K562 (cell line): Measurements from ENCODE around the gene ITGAL. TPM values are rescaled to one million over a fixed set of nuclear protein-coding genes. Genes with fewer than 3 reads are reported as not detected.

Experiments used
- ATAC-seq: fragments of 200-7000 bp; cut with Tn5 transposase; 3 replicates; pipeline ENCODE4 v1.9.1; 2020; ENCODE audit warnings: moderate library complexity
- BruUV-seq: library from RNA; stranded (reverse); fragments of 400-500 nt; replicated peaks from 2 replicates; lab custom pipeline; 2021; lab: Mats Ljungman, UMichigan
- CTCF ChIA-PET: fragments of 300-600 bp; formaldehyde crosslinking; extraction: SDS; loops from one replicate; lab custom pipeline; 2021; ENCODE audit warnings: low intra/inter-chr PET ratio; lab: Yijun Ruan, JAX
- POLR2A ChIA-PET: fragments of 300-600, 350-650 bp; sonication (Branson Sonifier 250); formaldehyde crosslinking; extraction: SDS; loops from one replicate; lab custom pipeline; 2021; ENCODE audit warnings: antibody characterized with exemption, inconsistent platforms; lab: Yijun Ruan, JAX
- DNase-seq, 4 experiments: peaks; one replicate each; pipeline versions ENCODE4 v3.0.0 to v3.0.0-alpha.2; 2011 to 2018; ENCODE audit warnings: low spot score in 3 of 4, mixed read lengths in 3 of 4; ENCODE audit errors: extremely low read depth in 1 of 4
- FAIRE-seq: peaks from 2 replicates; lab custom pipeline; 2011; peaks lifted over from hg19 to GRCh38; lab: Jason Lieb, UNC
- H2AFZ ChIP-seq: 2 replicates; pipeline ENCODE4 v1.6.0; 2011; ENCODE audit warnings: low read depth, low read length, control low read depth, inconsistent platforms
- H3K27ac ChIP-seq: fragments of 200-600 bp; 3 replicates; pipeline ENCODE4 v1.8.0; 2011; ENCODE audit warnings: low read depth, mild to moderate bottlenecking, control low read depth, inconsistent platforms, low read length, moderate library complexity, mixed read lengths; ENCODE audit errors: extremely low read depth
- H3K27me3 ChIP-seq, 2 experiments: fragments of 300-600 bp in 1 of 2; 2 replicates in 1 of 2; 3 replicates in 1 of 2; pipeline versions ENCODE4 v1.6.0 to v1.8.0; 2011; ENCODE audit warnings: inconsistent platforms in 2 of 2, low read length in 2 of 2, mild to moderate bottlenecking in 1 of 2, mixed read lengths in 1 of 2, moderate library complexity in 1 of 2; ENCODE audit not compliant: control insufficient read depth in 2 of 2, insufficient read depth in 2 of 2
- H3K36me3 ChIP-seq: fragments of 300-600 bp; 3 replicates; pipeline ENCODE4 v1.8.0; 2011; ENCODE audit warnings: mild to moderate bottlenecking, low read length, inconsistent platforms; ENCODE audit not compliant: control insufficient read depth, insufficient read depth
- H3K4me1 ChIP-seq, 2 experiments: fragments of 200-600 bp in 1 of 2; replicated peaks in 1 of 2; 2 replicates in 1 of 2; 3 replicates in 1 of 2; pipeline versions ENCODE4 v1.5.1 to v1.8.0; 2011; ENCODE audit warnings: inconsistent platforms in 2 of 2, low read length in 2 of 2, mild to moderate bottlenecking in 1 of 2, mixed read lengths in 1 of 2, moderate library complexity in 1 of 2; ENCODE audit not compliant: control insufficient read depth in 2 of 2, insufficient read depth in 2 of 2
- H3K4me2 ChIP-seq: 2 replicates; pipeline ENCODE4 v1.6.1; 2011; ENCODE audit warnings: low read length, control low read depth, inconsistent platforms, mixed read lengths; ENCODE audit not compliant: insufficient read depth
- H3K4me3 ChIP-seq: fragments of 200-600 bp; sonication (generic), shearing (Covaris generic); 2 replicates; pipeline ENCODE4 v1.5.1; 2016; ENCODE audit warnings: control low read depth, inconsistent platforms
- H3K79me2 ChIP-seq: fragments of 200-600 bp; 3 replicates; pipeline ENCODE4 v1.8.0; 2011; ENCODE audit warnings: low read length, inconsistent platforms; ENCODE audit not compliant: control insufficient read depth, insufficient read depth
- H3K9ac ChIP-seq, 2 experiments: 2 replicates each; pipeline versions ENCODE4 v1.6.0 to v1.6.1; 2011; ENCODE audit warnings: low read depth in 2 of 2, low read length in 2 of 2, control low read depth in 1 of 2, inconsistent platforms in 1 of 2, mild to moderate bottlenecking in 1 of 2, mixed read lengths in 1 of 2; ENCODE audit not compliant: insufficient read depth in 1 of 2
- H3K9me1 ChIP-seq: one replicate; pipeline ENCODE4 v1.6.0; 2011; ENCODE audit warnings: inconsistent platforms, mild to moderate bottlenecking, low read length, moderate library complexity; ENCODE audit not compliant: control insufficient read depth, insufficient read depth
- H3K9me3 ChIP-seq: replicated peaks from 2 replicates; pipeline ENCODE4 v1.5.1; 2011; ENCODE audit warnings: low read depth, low read length, inconsistent platforms; ENCODE audit not compliant: control insufficient read depth, insufficient read depth
- H4K20me1 ChIP-seq: replicated peaks from 2 replicates; pipeline ENCODE4 v1.6.1; 2011; ENCODE audit warnings: low read length, inconsistent platforms, mixed read lengths; ENCODE audit not compliant: control insufficient read depth, insufficient read depth
- ARID1B ChIP-seq: fragments of 450-650 bp; IDR thresholded peaks from 2 replicates; pipeline ENCODE4 v1.6.1; 2016; ENCODE audit warnings: antibody characterized with exemption, mild to moderate bottlenecking, inconsistent platforms
- DPF2 ChIP-seq: fragments of 450-650 bp; IDR thresholded peaks from 2 replicates; pipeline ENCODE4 v1.6.1; 2016
- GATA2 ChIP-seq: sonication (generic); formaldehyde crosslinking; IDR thresholded peaks from 2 replicates; pipeline ENCODE4 v1.4.0; 2020; ENCODE audit warnings: mild to moderate bottlenecking, missing genetic modification reagents
- KDM5B ChIP-seq: fragments of 200-600 bp; sonication (generic); IDR thresholded peaks from 2 replicates; pipeline ENCODE4 v1.6.1; 2012; ENCODE audit warnings: low read depth, mild to moderate bottlenecking, moderate library complexity, low read length, control low read depth, inconsistent platforms; ENCODE audit not compliant: insufficient replicate concordance
- LARP7 ChIP-seq: fragments of 450-650 bp; IDR thresholded peaks from 2 replicates; pipeline ENCODE4 v1.6.1; 2016
- PTTG1 ChIP-seq: fragments of 450-650 bp; IDR thresholded peaks from 2 replicates; pipeline ENCODE4 v1.6.1; 2016; ENCODE audit warnings: low read depth, mild to moderate bottlenecking, missing genetic modification characterization, missing compliant biosample characterization
- SMARCA4 ChIP-seq: fragments of 450-650 bp; IDR thresholded peaks from 2 replicates; pipeline ENCODE4 v1.6.1; 2016
- SMARCA5 ChIP-seq: fragments of 450-650 bp; IDR thresholded peaks from 2 replicates; pipeline ENCODE4 v1.6.1; 2016
- SMARCC2 ChIP-seq: fragments of 450-650 bp; IDR thresholded peaks from 2 replicates; pipeline ENCODE4 v1.6.1; 2017; ENCODE audit warnings: antibody characterized with exemption, moderate library complexity, mild to moderate bottlenecking, low read depth
- TAF7 ChIP-seq: fragments of 450-650 bp; IDR thresholded peaks from 2 replicates; pipeline ENCODE4 v1.6.1; 2016; ENCODE audit warnings: missing genetic modification characterization, missing compliant biosample characterization
- TGIF2 ChIP-seq: sonication (generic); formaldehyde crosslinking; IDR thresholded peaks from 2 replicates; pipeline ENCODE4 v1.8.1; 2022; ENCODE audit warnings: mild to moderate bottlenecking, missing genetic modification reagents, moderate library complexity
- UBTF ChIP-seq, 2 experiments: IDR thresholded peaks; 2 replicates each; pipeline ENCODE4 v1.6.1; 2012; ENCODE audit warnings: improper control_type of control experiment in 2 of 2, low read depth in 2 of 2, low read length in 2 of 2, borderline replicate concordance in 1 of 2
- ZEB2 ChIP-seq: fragments of 450-650 bp; IDR thresholded peaks from 2 replicates; pipeline ENCODE4 v1.6.1; 2016
- ZKSCAN1 ChIP-seq: fragments of 150-350 bp; IDR thresholded peaks from 2 replicates; pipeline ENCODE4 v1.6.1; 2016; ENCODE audit warnings: low read depth, low read length
- ZNF316 ChIP-seq: fragments of 450-650 bp; IDR thresholded peaks from 2 replicates; pipeline ENCODE4 v1.6.1; 2016
- WGBS: fragments of 100-300 bp; shearing (Covaris generic); methylation state at CpG from one replicate; pipeline ENCODE4 v1.1.6; 2016; ENCODE audit warnings: low coverage, mixed read lengths; ENCODE audit not compliant: insufficient coverage; ENCODE audit errors: missing lambda C conversion rate; 5-methylcytosine and 5-hydroxymethylcytosine counted together
- in situ Hi-C: fragments of 300-500 bp; cut with MboI; formaldehyde crosslinking; loops from 4 replicates; pipeline ENCODE4 v1.15.0; 2018; ENCODE audit warnings: inconsistent platforms, mixed read lengths
- intact Hi-C: fragments of 100-400 bp; cut with micrococcal nuclease; formaldehyde crosslinking; loops from 2 replicates; pipeline ENCODE4 v1.14.2; 2022
- polyA plus RNA-seq, 8 experiments: library from polyadenylated mRNA; depleted of rRNA in 4 of 8; stranded (reverse) in 5 of 8; unstranded in 3 of 8; fragments of >200 nt; fragmentation: Nextera tagmentation in 2 of 8; fragmentation: Illumina TruSeq in 1 of 8; extraction: Ambion mirVana in 2 of 8; extraction: Trizol in 1 of 8; gene quantifications; 2 replicates each; pipeline versions ENCODE4 v1.2.1 to v1.2.3, GENCODE V29; 2011 to 2014; ENCODE audit warnings: inconsistent platforms in 1 of 8, missing spikeins in 1 of 8
- total RNA-seq, 7 experiments: library from RNA; depleted of rRNA in 6 of 7; stranded (reverse); fragments of >200 nt in 6 of 7; fragmentation: Illumina TruSeq in 2 of 7; extraction: Trizol in 2 of 7; gene quantifications; 2 replicates each; pipeline versions ENCODE4 v1.2.1 to v1.2.3, GENCODE V29; 2011 to 2021; ENCODE audit warnings: low replicate concordance in 1 of 7

Gene ITGAL
- total and polyA plus RNA-seq, 9 of the 15 experiments (the other 6 are each of a cell fraction or from before 2014, with no cell fraction given) = 0.01 to 0.53 TPM; not detected in 7

- in situ Hi-C loops (no loop called here), intact Hi-C loops (no loop called here)
- peak overlapping the region in 1 of 2 experiments; percentile 43; a peak in 1 of 4 replicates for H3K9ac ChIP-seq
- FAIRE-seq (no peak), DNase-seq (no peak), ATAC-seq (no peak)
- no peaks in the 10 kb centered on the region for H3K9me3 ChIP-seq
- H3K79me2 ChIP-seq = peaks cover 41% of the 10 kb centered on the region
- no TSS peak for BruUV-seq
- TF ChIP-seq ZKSCAN1 (peak; percentile 94), ZNF316 (no peak), SMARCC2 (no peak), PTTG1 (tag) (no peak)
- no peaks in the 10 kb centered on the region for H4K20me1 ChIP-seq
- ChIA-PET POLR2A (no interaction called here), CTCF (no interaction called here)
- peaks cover 53% of the 10 kb centered on the region for H3K36me3 ChIP-seq
- peaks cover 15 to 39% of the 10 kb centered on the region in 2 experiments for H3K4me1 ChIP-seq
- no peaks in the 10 kb centered on the region for H3K27me3 ChIP-seq
- H3K4me2 ChIP-seq = peak overlapping the region; percentile 1; the same call in 1 of the 2 replicates
- no peaks in the 10 kb centered on the region for H3K9me1 ChIP-seq
- H2AFZ ChIP-seq = no peak overlapping the region
- no peak overlapping the region for H3K4me3 ChIP-seq
- WGBS = 73% methylated on average over 4 of the region's 4 CpGs
- peak overlapping the region; percentile 28; the same call in 1 of the 3 replicates for H3K27ac ChIP-seq
Measured at GRCh38 chr16:30428055-30428454, 44.5 kb upstream of the ITGAL start.

DNA sequence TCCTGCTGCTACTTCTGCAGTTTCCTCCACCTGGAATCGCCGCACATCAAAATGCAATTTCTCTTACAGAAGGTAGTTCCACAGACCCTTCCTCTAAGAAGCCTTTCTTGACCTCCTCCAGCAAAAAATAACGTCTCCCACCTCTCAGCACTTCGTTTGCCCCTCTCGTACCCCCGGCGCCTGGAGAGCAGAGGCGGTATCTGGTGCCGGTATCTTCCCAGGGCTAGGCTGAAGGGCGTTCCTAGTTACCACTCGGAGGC lies 43.2 kb upstream of the ITGAL start:
- intact Hi-C loops (no loop called here), in situ Hi-C loops (no loop called here)
- H3K27ac ChIP-seq = peak overlapping the region; percentile 84
- ATAC-seq (peak; percentile 46), DNase-seq (no peak), FAIRE-seq (peak; percentile 55)
- peak overlapping the region; percentile 94 for H3K4me2 ChIP-seq
- H3K4me1 ChIP-seq = peaks cover 15 to 36% of the 10 kb centered on the region in 2 experiments
- H4K20me1 ChIP-seq = no peaks in the 10 kb centered on the region
- H3K9ac ChIP-seq = peak overlapping the region; percentile 81 to 95
- H3K27me3 ChIP-seq = no peaks in the 10 kb centered on the region
- peaks cover 41% of the 10 kb centered on the region for H3K79me2 ChIP-seq
- no peaks in the 10 kb centered on the region for H3K9me1 ChIP-seq
- ChIA-PET CTCF (interaction anchor here (0.7 to 3.3 kb wide), 3 partner anchors 168 to 229 kb away, joined by 3 to 23 read pairs (median 10); partner anchors contain the start of gene FBRS), POLR2A (interaction anchor here (0.6 to 1.9 kb wide), 16 partner anchors 8 to 229 kb away, joined by 3 to 16 read pairs (median 4); partner anchors contain the start of genes FBRS, PRR14, SEPHS2 and ZNF48)
- peak overlapping the region; percentile 75 for H3K4me3 ChIP-seq
- TSS peak; percentile 77 for BruUV-seq
- peak overlapping the region; percentile 78 for H2AFZ ChIP-seq
- H3K36me3 ChIP-seq = peaks cover 41% of the 10 kb centered on the region
- no peaks in the 10 kb centered on the region for H3K9me3 ChIP-seq
- WGBS = 1% methylated on average over 11 of the region's 11 CpGs
- 0 out of 2 replicates have a peak, but pooled peaks have one; percentile 22 for TF ChIP-seq ARID1B
- TF ChIP-seq KDM5B = peak; percentile 24
- 0 out of 2 replicates have a peak, but pooled peaks have one; percentile 13 for TF ChIP-seq GATA2 (CRISPR knock-in tag)
- TF ChIP-seq SMARCA4 = 0 out of 2 replicates have a peak, but pooled peaks have one; percentile 11
- 0 out of 2 replicates have a peak, but pooled peaks have one; percentile 55 for TF ChIP-seq SMARCA5
- no peak for TF ChIP-seq TGIF2
- TF ChIP-seq DPF2 = 0 out of 2 replicates have a peak, but pooled peaks have one; percentile 27
- 0 out of 4 replicates have a peak, but pooled peaks of 1 of the 2 experiments have one; percentile 31 for TF ChIP-seq UBTF (IDR thresholded peaks at IDR 0.05; ENCODE audit: borderline replicate concordance in 1 of 2, low read depth in 2 of 2, low read length in 2 of 2)
- TF ChIP-seq TAF7 = no peak
- 0 out of 2 replicates have a peak, but pooled peaks have one; percentile 25 for TF ChIP-seq LARP7
- 0 out of 2 replicates have a peak, but pooled peaks have one; percentile 12 for TF ChIP-seq ZEB2
